ENCODE data around the gene TBCB.

GRCh38 chr19:36128392-36128736 lies 13.1 kb downstream of the TBCB start:
- TF ChIP-seq CTCF (IDR thresholded peaks at IDR 0.05), result no peak
- no peak for TF ChIP-seq POLR2A (IDR thresholded peaks at IDR 0.05)
